Choroid plexus epithelial cell (primary cell): ENCODE data around the gene RYR3.

ENCODE experiments used
- DNase-seq: peaks from one replicate; pipeline ENCODE4 v3.0.0-alpha.2; 2010; ENCODE audit warnings: low read depth
- H3K4me3 ChIP-seq: 2 replicates; pipeline ENCODE4 v1.5.1; 2011; ENCODE audit warnings: low read depth, mild to moderate bottlenecking, control low read depth, low read length, moderate library complexity
- TF ChIP-seq, protein P1 (sequence below): conservative IDR thresholded peaks from 2 replicates; pipeline ENCODE4 v1.5.1; 2011; ENCODE audit warnings: low read depth, mild to moderate bottlenecking, control low read depth, inconsistent platforms, low read length, moderate library complexity

The RYR3 gene

DNA sequence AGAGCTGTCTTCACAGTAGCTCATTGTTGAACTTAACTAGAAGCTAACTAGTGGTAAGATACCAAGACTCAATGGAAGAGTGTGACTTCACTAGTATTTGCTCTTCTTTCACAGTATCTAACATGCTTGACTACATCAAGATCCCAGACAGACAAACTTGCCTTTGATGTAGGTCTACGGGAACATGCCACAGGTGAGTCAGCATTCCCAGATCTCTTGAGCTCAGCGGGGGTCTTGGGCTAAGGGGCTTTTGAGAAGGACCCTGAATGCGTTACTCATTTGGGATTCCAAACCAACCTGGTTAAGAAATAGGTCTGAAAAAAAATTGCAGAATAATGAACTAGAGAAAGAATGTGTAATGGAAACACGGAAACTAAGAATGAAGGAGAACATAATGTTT is 222.4 kb downstream of the RYR3 start:
- TF ChIP-seq, protein P1, sequence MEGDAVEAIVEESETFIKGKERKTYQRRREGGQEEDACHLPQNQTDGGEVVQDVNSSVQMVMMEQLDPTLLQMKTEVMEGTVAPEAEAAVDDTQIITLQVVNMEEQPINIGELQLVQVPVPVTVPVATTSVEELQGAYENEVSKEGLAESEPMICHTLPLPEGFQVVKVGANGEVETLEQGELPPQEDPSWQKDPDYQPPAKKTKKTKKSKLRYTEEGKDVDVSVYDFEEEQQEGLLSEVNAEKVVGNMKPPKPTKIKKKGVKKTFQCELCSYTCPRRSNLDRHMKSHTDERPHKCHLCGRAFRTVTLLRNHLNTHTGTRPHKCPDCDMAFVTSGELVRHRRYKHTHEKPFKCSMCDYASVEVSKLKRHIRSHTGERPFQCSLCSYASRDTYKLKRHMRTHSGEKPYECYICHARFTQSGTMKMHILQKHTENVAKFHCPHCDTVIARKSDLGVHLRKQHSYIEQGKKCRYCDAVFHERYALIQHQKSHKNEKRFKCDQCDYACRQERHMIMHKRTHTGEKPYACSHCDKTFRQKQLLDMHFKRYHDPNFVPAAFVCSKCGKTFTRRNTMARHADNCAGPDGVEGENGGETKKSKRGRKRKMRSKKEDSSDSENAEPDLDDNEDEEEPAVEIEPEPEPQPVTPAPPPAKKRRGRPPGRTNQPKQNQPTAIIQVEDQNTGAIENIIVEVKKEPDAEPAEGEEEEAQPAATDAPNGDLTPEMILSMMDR: no peak
- H3K4me3 ChIP-seq: no peak overlapping the region
- no peak for DNase-seq

DNA sequence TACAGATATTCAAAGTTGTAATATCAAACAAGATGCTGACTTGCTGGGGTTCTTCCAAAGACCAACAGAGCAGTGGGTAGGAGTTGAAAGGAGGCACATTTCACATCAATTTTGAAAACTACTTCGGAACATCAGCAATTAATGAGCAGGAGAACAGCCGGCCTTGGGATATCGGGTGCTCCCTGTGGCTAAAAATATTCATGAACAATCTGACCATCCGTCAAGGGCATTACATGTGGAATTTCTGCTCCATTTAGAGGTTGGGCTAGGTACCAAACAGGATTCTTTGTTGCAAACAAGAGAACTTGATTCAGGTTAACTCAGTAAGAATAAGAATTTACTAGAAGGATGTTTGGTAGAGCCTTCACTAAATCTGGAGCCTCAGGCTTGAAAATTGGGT is 223.9 kb downstream of the RYR3 start:
- no peak for DNase-seq
- no peak overlapping the region for H3K4me3 ChIP-seq
- TF ChIP-seq, protein P1: no peak

DNA sequence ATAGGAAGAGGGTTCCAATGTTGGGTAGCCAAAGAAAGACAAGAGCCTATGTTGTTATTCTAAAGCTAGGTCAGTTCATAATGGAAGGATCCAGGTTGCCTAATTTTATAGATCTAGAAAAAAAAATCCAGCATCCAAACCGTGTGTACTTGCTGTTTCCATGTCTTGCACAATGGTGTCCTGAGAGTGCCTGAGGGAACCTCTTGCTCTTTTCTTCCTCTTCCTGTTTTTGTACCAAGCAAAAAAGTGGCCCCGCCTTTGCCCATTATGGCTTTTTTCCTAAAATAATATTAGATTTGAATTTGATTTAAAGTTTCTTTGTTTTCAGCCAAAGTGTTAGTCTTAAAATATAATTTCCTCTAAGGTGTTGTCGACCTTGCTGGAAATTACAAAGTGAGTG is 224.4 kb downstream of the RYR3 start:
- TF ChIP-seq, protein P1: no peak
- no peak overlapping the region for H3K4me3 ChIP-seq
- DNase-seq: no peak

DNA sequence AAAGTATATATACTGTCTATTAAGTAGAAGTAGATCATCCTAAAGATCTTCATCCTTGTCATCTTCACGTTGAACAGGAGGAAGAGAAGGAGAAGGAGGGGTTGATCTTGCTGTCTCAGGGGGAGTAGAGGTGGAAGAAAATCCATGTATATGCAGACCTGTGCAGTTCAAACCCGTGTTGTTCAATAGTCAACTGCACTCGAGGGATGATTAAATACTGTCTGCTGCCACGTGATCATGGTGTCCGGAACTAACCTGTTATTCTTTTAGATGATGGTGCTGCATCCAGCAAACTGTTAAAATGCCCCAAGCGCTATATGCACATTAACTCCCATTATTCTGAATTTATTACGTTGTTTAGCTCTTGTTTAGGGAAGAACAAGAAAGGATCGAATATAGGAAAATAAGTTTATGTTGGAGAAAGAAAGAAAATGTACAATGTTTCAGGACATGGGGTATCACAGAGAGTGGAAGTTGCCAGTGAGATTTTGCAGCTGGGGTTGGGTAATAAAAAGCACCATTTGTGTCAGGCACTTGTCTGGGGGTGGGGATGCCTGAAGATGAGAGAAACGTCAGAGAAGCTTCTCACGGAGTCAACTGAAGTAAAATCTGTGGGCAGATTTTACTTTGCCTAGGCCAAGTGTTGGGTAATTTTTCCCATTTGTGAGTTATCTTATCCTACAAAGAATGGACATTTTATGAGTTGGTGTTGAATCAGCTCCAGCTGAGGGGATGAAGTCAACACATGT is 229.2 kb downstream of the RYR3 start:
- no peak overlapping the region for H3K4me3 ChIP-seq
- TF ChIP-seq, protein P1: no peak
- DNase-seq: no peak

DNA sequence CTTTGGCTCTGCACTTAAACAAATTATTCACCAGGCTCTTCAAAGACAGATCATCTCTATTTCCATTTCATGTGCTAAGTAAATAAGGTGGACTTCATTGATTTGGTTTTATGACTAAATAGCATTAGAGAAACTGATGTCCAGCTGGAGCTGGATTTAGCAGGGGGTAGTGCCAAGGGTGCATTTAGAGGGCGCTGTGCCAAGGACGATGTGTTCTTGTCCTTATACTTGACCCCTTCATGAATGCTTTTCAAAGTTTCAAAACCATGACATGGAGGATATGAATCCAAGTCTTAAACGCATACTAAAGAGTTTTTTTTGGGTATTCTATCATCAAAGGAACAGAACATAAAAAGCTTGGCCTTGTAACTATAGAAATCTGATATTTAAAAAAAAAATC is 233.2 kb downstream of the RYR3 start:
- H3K4me3 ChIP-seq: no peak overlapping the region
- no peak for DNase-seq
- TF ChIP-seq, protein P1: no peak

DNA sequence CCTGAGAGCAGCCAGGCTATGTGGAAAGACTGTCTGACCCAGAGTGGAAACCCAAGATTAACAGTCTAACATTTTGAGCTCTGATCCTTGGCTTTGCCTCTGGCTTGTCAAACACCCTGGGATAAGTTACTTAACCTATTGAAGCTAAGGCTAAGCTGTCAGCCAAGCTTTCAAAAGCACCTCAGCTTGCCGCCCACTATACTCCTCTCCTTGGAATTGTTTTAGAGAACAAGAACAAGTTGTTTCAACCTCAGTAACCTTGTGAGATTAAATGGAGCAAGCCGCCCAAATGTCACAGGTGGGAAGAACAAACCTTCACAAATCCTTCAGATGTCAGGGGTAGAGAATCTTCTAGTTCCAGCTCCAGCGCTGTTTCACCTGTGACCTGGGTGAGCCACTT is 235.1 kb downstream of the RYR3 start:
- H3K4me3 ChIP-seq: no peak overlapping the region
- no peak for DNase-seq
- TF ChIP-seq, protein P1: no peak

DNA sequence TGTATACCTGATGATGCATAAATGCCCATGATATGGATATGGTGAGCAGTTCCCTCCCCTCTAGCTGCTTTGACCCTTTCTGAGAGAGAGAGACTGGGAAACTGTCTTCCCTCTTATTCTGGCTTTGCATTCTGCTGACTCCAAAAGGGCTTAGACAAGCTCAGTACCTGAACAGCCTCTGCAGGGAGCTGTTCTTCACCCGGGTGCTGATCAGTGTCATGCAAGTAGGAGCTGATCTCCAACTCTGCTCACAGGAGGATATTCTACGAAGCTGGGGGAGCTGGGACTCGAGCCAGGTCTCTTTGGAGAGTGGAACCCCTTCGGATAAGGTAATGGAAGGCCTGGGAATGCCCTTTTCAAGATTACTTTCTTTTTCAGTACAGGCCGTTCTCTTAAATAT is 237.1 kb downstream of the RYR3 start:
- TF ChIP-seq, protein P1: no peak
- DNase-seq: peak; percentile 48
- H3K4me3 ChIP-seq: no peak overlapping the region
